Activated CD4-positive, CD25-positive, alpha-beta regulatory T cell treated with anti-CD3 and anti-CD28 coated beads, Interleukin-2, amount 50 U/mL, for 72 hours (primary cell): ENCODE results near the gene P4HA1.

ENCODE experiments used
- DNase-seq: peaks from one replicate; pipeline ENCODE4 v3.0.0; 2021

P4HA1 gene

GRCh38 chr10:73093922-73094850 lies 2.5 kb downstream of the P4HA1 start:
- no peak for DNase-seq

- DNase-seq: no peak
These were observed 3.8 kb downstream of the P4HA1 start for GRCh38 chr10:73092830-73093229.

GRCh38 chr10:73088304-73088703 lies 8.4 kb downstream of the P4HA1 start:
- no peak for DNase-seq

GRCh38 chr10:73086816-73087215 lies 9.8 kb downstream of the P4HA1 start:
- DNase-seq: no peak

- DNase-seq: no peak
These were observed 12.5 kb downstream of the P4HA1 start for GRCh38 chr10:73084209-73084608.

- no peak for DNase-seq
These were observed 13.4 kb downstream of the P4HA1 start for GRCh38 chr10:73083221-73083620.

GRCh38 chr10:73079779-73080541 lies 16.7 kb downstream of the P4HA1 start:
- no peak for DNase-seq

- no peak for DNase-seq
These were observed 20.1 kb downstream of the P4HA1 start for GRCh38 chr10:73076360-73077183.

- no peak for DNase-seq
These were observed 20.8 kb downstream of the P4HA1 start for GRCh38 chr10:73075829-73076228.

GRCh38 chr10:73073627-73074026 lies 23.0 kb downstream of the P4HA1 start:
- no peak for DNase-seq

GRCh38 chr10:73065441-73065840 lies 31.2 kb downstream of the P4HA1 start:
- DNase-seq: no peak

GRCh38 chr10:73061743-73062142 lies 34.9 kb downstream of the P4HA1 start:
- DNase-seq: no peak

GRCh38 chr10:73060738-73061635 lies 35.7 kb downstream of the P4HA1 start:
- no peak for DNase-seq

GRCh38 chr10:73060173-73060572 lies 36.5 kb downstream of the P4HA1 start:
- DNase-seq: no peak

GRCh38 chr10:73058057-73058591 lies 38.5 kb downstream of the P4HA1 start:
- DNase-seq: no peak

- DNase-seq: no peak
These were observed 42.4 kb downstream of the P4HA1 start for GRCh38 chr10:73054286-73054685.

- DNase-seq: no peak
These were observed 43.4 kb downstream of the P4HA1 start for GRCh38 chr10:73053275-73053674.

GRCh38 chr10:73044378-73045285 lies 52.0 kb downstream of the P4HA1 start:
- DNase-seq: no peak

- no peak for DNase-seq
These were observed 52.8 kb downstream of the P4HA1 start for GRCh38 chr10:73043766-73044377.

- DNase-seq: no peak
These were observed 53.3 kb downstream of the P4HA1 start for GRCh38 chr10:73043319-73043718.
